ENCODE measurements around the gene DSN1. TPM values are rescaled to one million over a fixed set of nuclear protein-coding genes. Genes with fewer than 3 reads are reported as not detected.

DSN1 gene
- polyA plus RNA-seq, 2 of the 4 experiments (the other 2 are of a cell fraction): 38.2 to 41.3 TPM

- Histone ChIP-seq H3K4me2 (peak overlapping the region; percentile 10; the same call in 2 of the 3 replicates), H3K9me3 (no peaks in the 10 kb centered on the region), H3K4me1 (peaks cover 15% of the 10 kb centered on the region), H3K27ac (peak overlapping the region; percentile 32 to 68; a peak in 5 of 6 replicates), H3K4me3 (no peak overlapping the region)
- CTCF ChIA-PET: interaction anchor here (0.7 to 1.6 kb wide), 3 partner anchors 12 to 13 kb away, joined by 3 to 6 read pairs (median 4); partner anchors contain the start of gene DSN1
- POLR2A ChIA-PET: no interaction called here
- WGBS (ENCODE audit: missing lambda C conversion rate): 83% methylated on average over 4 of the region's 4 CpGs
- peak; percentile 96 for TF ChIP-seq MAFK (IDR thresholded peaks at IDR 0.05; ENCODE audit: partially characterized antibody)
- no peak for TF ChIP-seq CTCF (IDR thresholded peaks at IDR 0.05)
- peak; percentile 92 for TF ChIP-seq NFE2L2 (conservative IDR thresholded peaks at IDR 0.05; ENCODE audit: low read length)
- TF ChIP-seq ELK1 (IDR thresholded peaks at IDR 0.05; ENCODE audit: low read depth, low read length): no peak
- no peak for TF ChIP-seq CBX8 (IDR thresholded peaks at IDR 0.05)
- no peak for TF ChIP-seq PBX3 (IDR thresholded peaks at IDR 0.05)
- no peak for TF ChIP-seq MYC (IDR thresholded peaks at IDR 0.05; ENCODE audit: borderline replicate concordance, low read length)
- TF ChIP-seq HOXA7 (CRISPR knock-in tag; IDR thresholded peaks at IDR 0.05): no peak
- TF ChIP-seq RAD21 (conservative IDR thresholded peaks at IDR 0.05 in 1 of 2, IDR thresholded peaks at IDR 0.05 in 1 of 2): no peak
- TF ChIP-seq E2F6 (IDR thresholded peaks at IDR 0.05; ENCODE audit: borderline replicate concordance, low read depth): no peak
- no peak for TF ChIP-seq POLR2A (IDR thresholded peaks at IDR 0.05; ENCODE audit: low read length)
- TF ChIP-seq ESRRA (IDR thresholded peaks at IDR 0.05; ENCODE audit: borderline replicate concordance, low read length): no peak
- no peak for TF ChIP-seq ZSCAN20 (CRISPR knock-in tag; IDR thresholded peaks at IDR 0.05)
- DNase-seq (ENCODE audit: low read depth in 1 of 2, low spot score in 1 of 2) (peak in 1 of 2 experiments; percentile 11), ATAC-seq (no peak), FAIRE-seq (no peak)
Observed at GRCh38 chr20:36761125-36761524, 12.4 kb downstream of the DSN1 start.

- FAIRE-seq (no peak), DNase-seq (ENCODE audit: low read depth in 1 of 2, low spot score in 1 of 2) (peak in 1 of 2 experiments; percentile 53), ATAC-seq (peak in 1 of 2 experiments; percentile 33; a peak in 1 of 6 replicates)
- 69% methylated on average over 6 of the region's 6 CpGs for WGBS (ENCODE audit: missing lambda C conversion rate)
- Histone ChIP-seq H3K4me1 (peaks cover 15% of the 10 kb centered on the region), H3K27ac (peak overlapping the region; percentile 32 to 68; a peak in 5 of 6 replicates), H3K4me2 (peak overlapping the region; percentile 10; the same call in 2 of the 3 replicates), H3K4me3 (no peak overlapping the region), H3K9me3 (no peaks in the 10 kb centered on the region)
- POLR2A ChIA-PET: no interaction called here
- TF ChIP-seq CEBPB (IDR thresholded peaks at IDR 0.05) (peak in 1 of 2 experiments; percentile 80; a peak in 2 of 4 replicates), PHF8 (IDR thresholded peaks at IDR 0.05; ENCODE audit: borderline replicate concordance, low read depth) (no peak), ZC3H11A (IDR thresholded peaks at IDR 0.05) (no peak), FOSB (CRISPR knock-in tag; IDR thresholded peaks at IDR 0.05) (no peak)
- CTCF ChIA-PET: interaction anchor here (0.7 to 1.0 kb wide), 3 partner anchors 12 to 48 kb away, joined by 3 to 4 read pairs (median 4); partner anchors contain the start of gene DSN1
Observed at GRCh38 chr20:36760647-36761046, 12.9 kb downstream of the DSN1 start.

GRCh38 chr20:36758276-36758675, 15.3 kb downstream of the DSN1 start:
- POLR2A ChIA-PET: no interaction called here
- Histone ChIP-seq H3K9me3 (no peaks in the 10 kb centered on the region), H3K27ac (no peak overlapping the region), H3K4me2 (no peak overlapping the region), H3K4me3 (no peak overlapping the region), H3K4me1 (peaks cover 15% of the 10 kb centered on the region)
- no peak for ATAC-seq
- CTCF ChIA-PET: interaction anchor here (0.6 to 5.5 kb wide), 5 partner anchors 8 to 153 kb away, joined by 3 to 32 read pairs (median 3); partner anchors contain the start of genes DSN1 and RAB5IF
- 94% methylated on average over 1 of the region's 1 CpG for WGBS (ENCODE audit: missing lambda C conversion rate)
- FAIRE-seq: no peak
- no peak for DNase-seq (ENCODE audit: low read depth in 1 of 2, low spot score in 1 of 2)
- TF ChIP-seq HDAC2 (IDR thresholded peaks at IDR 0.05) (no peak), USF2 (IDR thresholded peaks at IDR 0.05) (no peak), E2F6 (IDR thresholded peaks at IDR 0.05; ENCODE audit: borderline replicate concordance, low read depth) (no peak), HES2 (IDR thresholded peaks at IDR 0.05) (no peak), CBX8 (IDR thresholded peaks at IDR 0.05) (no peak), RCOR1 (IDR thresholded peaks at IDR 0.05; ENCODE audit: low read depth, low read length) (no peak), EHMT2 (IDR thresholded peaks at IDR 0.05; ENCODE audit: low read depth) (no peak), NR3C1 (IDR thresholded peaks at IDR 0.05) (no peak), POLR2AphosphoS2 (conservative IDR thresholded peaks at IDR 0.05; ENCODE audit: low read length) (no peak), RAD21 (conservative IDR thresholded peaks at IDR 0.05 in 1 of 2, IDR thresholded peaks at IDR 0.05 in 1 of 2) (no peak), HOXB13 (CRISPR knock-in tag; IDR thresholded peaks at IDR 0.05; ENCODE audit: low read depth) (no peak), NFE2L2 (conservative IDR thresholded peaks at IDR 0.05; ENCODE audit: low read length) (no peak), HEYL (CRISPR knock-in tag; IDR thresholded peaks at IDR 0.05) (no peak), GATA3 (IDR thresholded peaks at IDR 0.05; ENCODE audit: borderline replicate concordance) (no peak), CHD2 (IDR thresholded peaks at IDR 0.05; ENCODE audit: low read length, partially characterized antibody) (no peak), BHLHE40 (IDR thresholded peaks at IDR 0.05; ENCODE audit: low read depth, low read length) (no peak)
